NCI-H2196 (cell line): ENCODE data around the gene TMEM44.

Experiments
- DNase-seq: peaks from one replicate; lab custom pipeline; 2025; ENCODE audit not compliant: unreplicated experiment; lab: John Stamatoyannopoulos, UW

Gene TMEM44, protein sequence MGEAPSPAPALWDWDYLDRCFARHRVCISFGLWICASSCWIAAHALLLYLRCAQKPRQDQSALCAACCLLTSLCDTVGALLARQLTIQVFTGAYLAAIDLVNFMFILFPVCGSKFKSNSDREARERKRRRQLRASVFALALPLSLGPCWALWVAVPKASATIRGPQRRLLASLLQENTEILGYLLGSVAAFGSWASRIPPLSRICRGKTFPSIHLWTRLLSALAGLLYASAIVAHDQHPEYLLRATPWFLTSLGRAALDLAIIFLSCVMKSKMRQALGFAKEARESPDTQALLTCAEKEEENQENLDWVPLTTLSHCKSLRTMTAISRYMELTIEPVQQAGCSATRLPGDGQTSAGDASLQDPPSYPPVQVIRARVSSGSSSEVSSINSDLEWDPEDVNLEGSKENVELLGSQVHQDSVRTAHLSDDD

DNA sequence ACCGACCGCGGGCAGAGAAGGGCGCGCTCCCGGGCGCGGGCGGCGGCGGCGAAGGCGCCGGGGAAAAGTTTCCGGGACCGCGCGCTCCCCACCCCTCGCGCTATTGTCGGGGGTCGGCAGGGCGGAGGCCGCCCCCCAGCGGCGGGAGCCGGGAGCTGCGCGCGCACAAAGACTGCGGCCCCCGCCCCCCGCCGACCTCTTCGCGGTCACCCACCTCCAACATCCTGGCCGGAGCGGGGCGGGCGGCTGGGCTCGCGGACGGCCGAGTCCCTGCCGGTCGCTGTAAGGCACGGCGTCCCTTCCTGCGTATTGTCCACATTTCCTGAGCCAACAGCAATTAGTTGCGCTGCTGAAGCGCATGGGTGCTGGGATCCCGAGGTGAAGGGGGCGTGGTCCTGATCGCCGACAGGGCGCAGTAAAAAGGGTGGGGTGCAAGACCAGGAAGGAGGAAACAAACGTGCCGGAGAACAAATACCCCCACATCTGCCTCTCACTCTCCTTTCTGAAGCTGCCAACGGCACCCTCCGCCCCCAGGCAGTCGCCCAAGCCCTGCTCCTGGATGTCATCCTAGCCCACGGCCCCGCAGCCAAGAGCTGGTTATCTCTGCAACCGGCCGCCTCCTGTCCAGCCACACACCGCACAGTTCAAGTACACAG, at the start of gene TMEM44:
Gene TMEM44, minus strand, starts transcription at position 71 of the 656 bp plus-strand sequence. CDS start 204 bp downstream, outside the sequence.
- peak; percentile 96 for DNase-seq

DNA sequence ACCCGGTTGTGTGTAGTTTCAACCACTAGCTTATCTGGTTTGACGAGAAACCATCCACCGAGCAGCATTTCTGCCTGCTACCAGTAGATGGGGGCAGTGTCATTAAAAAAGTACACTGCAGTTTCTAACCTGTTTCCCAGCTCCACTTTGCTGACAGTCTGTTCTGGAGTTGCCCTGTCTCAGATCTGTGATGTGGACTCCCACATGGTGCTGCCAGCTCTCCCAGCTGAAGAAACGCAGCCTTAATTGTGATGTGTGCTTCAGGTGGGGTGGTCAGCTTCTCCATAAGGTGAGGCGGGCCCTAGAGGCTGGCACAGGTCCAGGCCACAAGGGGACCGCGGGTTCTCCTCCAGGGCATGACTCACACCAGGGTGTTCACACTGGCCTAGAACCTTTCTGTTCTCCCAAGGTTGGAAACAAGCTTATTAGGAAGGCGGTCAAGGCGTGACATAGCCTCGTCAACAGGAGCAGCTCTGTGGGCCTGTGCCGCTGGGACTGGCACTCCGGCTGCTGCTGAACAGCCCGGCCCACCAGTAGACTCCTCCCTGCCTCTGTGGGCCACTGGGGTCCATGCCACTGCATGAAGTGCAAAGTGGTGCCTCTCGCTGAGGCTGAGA, 49.6 kb upstream of the TMEM44 start:
- peak; percentile 96 for DNase-seq

DNA sequence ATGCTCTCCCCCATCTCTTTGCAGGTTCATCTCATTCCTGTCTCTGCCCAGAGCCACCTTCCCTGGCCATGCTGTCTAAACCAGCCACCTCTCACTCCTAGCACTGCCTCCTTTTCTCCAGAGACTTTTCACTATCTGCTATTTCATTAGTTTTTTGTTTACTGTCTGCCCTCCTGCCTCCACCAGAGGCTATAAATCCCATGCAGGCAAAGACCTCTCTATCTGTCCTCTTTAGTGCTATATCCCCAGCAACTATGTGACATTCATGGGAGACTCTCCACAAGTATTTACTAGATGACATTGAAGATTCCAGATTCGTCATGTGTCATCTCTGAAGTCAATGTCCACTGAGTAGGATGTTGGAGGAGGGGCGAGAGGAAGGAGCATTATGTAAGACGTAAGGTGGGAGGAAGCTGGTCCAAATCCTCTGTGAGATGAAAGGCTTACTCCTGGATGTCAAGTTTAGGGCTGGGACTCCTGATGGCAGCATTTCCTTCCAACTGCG, 49.0 kb upstream of the TMEM44 start:
- no peak for DNase-seq

DNA sequence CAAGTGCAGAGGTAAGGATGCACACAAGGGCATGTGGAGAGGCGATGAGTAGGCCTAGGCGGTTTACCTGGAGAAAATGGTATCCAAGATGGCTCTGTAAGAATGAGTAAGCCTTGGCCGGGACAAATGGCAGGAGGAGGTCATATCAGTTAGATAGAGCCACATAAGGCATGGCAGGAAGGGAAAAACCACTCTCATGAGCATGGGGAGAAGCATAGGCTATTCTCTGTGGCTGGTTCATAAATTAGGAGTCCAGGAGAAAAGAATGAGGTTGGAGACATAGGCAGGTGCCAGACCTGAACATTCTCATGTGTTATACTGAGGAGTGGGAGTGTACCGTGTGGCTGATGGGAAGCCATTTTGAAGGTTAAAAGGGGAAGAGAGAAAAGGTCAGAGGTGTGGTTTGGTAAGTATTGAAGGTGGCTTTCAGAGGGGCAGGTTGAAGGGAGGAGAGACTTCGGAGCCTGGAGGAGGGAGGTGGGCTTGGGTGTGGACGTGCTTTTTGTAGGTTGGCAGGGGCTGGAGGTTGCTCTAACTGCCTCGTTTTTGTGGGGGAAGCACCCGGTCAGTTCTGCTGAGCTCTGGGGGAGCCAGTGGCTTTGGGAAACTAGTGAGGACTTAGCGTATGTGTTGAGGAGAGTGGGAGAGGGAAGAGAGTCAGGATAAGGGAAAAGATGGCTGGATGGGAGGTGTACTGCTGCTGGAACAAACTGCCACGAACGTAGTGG, 47.8 kb upstream of the TMEM44 start:
- DNase-seq: no peak

DNA sequence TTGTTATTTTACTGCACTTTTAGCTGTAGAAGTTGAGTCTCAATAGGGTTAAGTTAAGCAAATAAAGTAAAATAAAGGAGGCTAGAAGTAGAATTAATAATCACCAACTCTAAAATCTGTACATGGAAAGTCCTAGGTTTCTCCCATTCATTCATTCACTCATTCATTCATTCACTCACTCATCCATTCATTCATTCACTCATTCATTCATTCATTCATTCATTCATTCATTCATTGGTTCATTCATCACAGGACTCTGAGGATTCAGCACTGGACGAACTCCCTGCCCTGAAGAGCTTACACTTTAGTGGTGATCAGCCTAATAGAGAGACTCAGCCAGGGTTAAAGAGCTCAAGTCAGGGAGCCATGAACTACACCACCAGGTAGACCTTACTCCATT, 43.3 kb upstream of the TMEM44 start:
- DNase-seq: no peak

DNA sequence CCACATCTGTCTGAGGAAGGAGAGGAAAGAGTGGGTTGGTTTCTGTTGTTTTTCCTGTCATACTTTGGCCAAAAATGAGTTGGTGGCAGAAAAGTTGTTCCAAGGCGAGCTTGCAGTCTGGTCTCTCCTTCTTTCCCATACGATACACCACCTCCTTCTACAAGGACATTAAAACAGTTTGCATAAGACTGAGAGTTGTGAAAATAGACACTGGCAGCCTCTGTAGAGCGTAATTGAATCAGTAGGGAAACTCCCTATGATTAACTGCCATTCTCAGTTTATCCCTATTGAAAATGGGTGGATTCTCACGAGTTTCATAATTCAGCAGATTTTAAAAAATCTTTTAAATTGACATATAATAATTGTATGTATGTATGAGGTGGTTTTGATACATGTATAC, 42.5 kb upstream of the TMEM44 start:
- no peak for DNase-seq

DNA sequence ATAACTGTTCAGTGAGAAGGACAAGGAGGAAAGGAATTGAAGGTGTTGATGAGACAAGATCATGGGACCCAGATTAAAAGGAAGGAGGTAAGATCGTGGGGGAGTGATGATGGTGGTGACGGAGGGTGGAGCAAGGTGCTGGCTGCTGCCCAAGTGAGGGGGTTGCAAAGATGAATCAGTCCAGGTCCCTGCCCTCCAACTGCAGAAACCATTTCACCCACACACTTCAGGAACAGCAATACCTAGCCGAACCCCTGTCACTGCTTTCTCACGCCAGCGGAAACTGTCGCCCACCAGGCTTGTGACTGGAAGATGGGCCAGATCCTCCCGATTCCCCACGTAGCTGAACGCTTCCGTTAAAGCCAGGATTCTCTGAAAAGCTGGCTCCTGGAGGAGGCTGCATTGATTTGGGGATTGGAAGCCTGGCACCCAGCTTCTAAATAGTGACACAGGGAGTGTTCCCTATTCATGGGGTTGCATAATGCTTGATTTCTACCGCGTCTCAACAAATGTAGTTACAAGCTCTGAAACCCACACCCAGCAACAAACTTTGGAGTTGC, 41.9 kb upstream of the TMEM44 start:
- DNase-seq: no peak

DNA sequence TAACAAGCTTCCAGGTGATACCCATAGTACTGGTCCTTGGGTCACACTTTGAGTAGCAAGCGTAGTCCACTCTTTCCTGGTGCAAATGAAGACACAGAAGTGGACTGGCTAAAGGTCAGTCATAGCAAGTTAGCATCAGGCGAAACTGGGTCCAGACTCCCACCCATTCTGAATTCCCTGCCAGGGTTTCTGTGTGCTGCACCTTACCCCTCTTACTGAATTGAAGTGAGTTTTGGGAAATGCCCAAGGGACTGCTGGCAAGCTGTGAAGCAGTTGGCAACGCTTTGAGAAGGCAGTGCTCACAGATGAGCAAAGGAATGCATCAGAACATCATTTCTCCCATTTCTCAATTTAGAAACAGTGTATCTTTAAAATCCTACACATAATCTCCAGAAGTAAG, 40.5 kb upstream of the TMEM44 start:
- no peak for DNase-seq

DNA sequence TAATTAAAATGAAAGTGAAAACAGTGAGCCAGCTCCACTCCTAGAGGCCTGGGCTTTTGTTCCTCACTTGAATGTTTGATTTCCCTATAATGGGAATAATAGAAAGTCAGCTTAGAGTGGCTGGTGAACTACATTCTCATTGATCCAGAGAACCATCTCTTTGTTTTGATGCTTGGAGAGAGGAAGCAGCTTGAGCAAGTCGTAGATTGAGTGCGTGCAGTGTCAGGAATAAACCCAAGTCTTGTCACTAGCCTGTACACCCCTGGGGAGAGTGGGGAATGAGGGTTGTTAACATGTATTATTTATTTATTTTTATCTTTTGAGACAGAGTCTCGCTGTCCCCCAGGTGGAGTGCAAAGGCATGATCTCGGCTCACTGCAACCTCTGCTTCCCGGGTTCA, 39.7 kb upstream of the TMEM44 start:
- no peak for DNase-seq

DNA sequence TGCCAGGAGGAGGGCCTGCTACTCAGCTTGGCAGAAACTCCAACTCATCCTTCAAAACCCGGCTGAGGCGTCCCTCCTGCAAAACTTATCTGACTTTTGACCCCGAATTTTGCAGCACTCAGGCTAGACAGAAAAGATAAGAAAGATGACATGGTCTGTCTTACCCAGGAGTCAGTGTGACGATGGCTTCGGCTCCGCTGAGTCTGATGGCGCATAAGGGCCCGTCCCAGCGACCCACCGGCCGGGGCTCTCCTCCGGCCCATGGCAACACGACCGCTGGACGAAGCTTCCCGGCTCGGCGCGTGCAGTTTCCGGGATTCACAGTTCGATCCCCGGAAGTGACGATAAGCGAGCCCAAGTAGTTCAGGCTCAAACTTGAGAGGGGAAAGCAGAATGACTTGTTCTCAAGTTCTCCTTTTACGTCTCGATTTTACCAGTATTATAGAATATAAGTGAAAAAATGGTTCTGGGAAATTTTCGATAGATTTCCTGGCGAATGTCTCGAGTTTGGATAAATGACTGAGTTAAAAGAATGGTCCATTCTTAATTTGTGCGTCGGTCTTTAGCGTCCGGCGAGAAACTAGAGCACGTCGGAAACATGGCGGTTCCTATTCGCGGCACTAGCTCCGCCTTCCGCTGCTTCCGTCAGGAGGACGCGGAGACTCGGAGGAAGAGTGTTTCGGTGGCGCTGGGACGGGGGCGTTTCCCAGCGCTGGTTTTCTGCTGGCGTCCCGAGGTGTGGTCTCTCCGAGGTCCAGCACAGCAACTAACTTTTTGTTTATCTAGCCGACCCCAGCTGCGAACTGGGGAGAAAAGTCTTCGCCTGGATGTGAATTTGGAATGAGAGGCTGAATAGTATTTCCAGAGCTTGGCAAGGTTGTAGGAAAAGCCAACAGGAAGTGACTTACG, 38.9 kb upstream of the TMEM44 start, which contains the start of gene LSG1:
Gene LSG1, minus strand, starts transcription at position 292 of the 909 bp plus-strand sequence. Its CDS starts 29 bp downstream, at position 263.
- peak; percentile 100 for DNase-seq

DNA sequence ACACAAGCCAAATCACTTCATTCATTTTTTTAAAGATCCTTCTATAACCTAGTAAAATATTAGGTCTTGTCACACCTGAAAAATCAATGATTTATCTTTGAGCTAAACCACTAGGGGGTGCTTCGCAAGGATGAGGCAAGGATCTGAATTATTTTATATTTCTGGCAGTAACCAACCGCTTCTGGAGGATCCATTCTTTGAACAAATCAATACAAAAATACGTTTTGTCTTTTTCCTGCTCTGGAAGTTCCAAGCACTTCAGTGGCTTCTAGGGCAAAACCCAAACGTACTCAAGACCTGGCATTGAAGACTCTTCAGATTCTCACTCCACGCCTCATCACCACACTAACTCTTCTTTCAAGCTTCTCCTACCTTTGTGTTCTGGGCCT, 38.3 kb upstream of the TMEM44 start:
- peak; percentile 76 for DNase-seq

DNA sequence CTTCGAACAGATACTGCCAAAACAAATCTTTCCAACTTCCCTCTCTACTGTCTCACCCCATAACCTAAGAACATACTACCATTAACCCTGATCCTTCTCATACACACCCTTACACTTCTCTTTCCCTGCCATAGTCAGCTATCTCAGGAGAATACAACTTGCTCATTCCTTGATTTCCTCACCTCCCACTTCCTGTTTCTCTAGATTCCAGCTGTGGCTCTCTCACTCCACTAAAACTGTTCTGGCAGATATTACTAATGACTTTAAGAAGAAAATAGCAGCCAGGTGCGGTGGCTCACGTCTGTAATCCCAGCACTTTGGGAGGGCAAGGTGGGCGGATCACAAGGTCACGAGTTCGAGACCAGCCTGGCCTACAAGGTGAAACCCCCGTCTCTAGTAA, 34.1 kb upstream of the TMEM44 start:
- DNase-seq: no peak

DNA sequence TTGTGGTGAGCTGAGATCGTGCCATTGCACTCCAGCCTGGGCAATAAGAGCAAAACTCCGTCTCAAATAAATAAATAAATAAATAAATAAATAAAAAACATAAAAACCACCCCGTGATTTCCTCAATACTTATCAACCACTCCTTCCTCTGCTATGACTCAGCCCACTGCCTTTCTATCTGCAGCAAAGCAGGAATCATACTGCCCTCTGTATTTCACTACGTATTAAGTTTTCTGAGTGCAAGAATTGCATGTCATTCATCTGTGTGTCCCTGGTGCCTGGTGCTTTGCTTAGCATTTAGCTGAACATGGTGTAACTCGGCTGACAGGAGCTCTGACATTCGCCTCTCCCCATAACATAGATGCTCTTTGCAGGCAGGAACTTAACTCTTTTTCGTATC, 31.6 kb upstream of the TMEM44 start:
- DNase-seq: no peak

DNA sequence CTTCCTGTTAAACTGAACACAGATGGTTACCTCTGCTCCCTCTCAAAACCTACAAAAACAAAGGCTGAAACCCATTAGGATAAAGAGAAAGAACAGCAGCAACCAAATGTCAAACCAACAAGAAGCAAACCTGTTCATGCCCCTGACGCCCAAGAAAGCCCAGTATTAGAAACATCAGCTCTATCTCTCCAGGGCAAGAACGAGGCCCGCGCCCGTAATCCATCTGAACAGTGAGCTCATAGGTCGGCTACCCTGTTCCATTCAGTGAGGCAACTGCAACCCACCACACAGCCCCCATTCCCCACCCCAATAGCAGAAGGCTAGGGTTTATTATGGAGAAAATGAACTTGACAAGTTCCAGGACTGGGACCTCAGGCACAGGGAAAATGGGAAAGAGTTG, 28.7 kb upstream of the TMEM44 start:
- no peak for DNase-seq

DNA sequence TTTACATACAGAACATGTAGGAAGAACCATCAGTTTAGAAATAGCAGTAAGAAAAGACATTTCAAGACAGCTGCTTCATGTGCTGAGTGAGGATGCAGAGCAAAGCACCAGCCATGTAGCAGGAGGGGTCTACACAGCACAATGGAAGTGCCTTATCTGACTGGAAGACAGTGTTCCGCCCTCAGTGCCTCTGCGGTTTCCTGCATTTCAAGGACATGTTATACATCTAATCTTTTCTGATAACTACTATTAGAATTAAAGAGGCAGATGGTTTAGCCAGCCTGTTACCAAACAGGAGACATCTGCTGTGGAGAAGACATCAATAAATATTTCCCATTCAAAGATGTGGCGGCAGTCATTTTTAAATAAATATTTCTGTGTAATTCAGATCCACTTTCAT, 28.2 kb upstream of the TMEM44 start:
- no peak for DNase-seq

DNA sequence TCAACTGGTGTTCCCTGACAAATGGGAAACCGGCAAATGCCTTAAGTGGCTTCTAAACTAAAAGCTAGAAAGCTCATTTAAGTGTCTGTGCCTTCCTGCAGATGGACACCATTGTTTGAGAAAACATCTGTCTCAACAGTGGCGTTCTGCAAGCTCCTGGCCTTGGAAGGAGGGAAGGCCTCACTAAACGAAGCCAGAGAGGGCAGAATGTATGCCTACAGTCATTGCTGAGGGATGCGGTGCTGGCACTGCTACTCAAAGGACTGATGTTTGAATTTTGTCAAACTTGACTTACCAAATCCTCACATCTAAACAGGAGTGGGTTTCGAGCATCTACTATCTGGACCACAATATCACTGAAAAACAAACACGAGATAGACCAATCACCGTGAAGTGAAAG, 26.6 kb upstream of the TMEM44 start:
- DNase-seq: no peak

DNA sequence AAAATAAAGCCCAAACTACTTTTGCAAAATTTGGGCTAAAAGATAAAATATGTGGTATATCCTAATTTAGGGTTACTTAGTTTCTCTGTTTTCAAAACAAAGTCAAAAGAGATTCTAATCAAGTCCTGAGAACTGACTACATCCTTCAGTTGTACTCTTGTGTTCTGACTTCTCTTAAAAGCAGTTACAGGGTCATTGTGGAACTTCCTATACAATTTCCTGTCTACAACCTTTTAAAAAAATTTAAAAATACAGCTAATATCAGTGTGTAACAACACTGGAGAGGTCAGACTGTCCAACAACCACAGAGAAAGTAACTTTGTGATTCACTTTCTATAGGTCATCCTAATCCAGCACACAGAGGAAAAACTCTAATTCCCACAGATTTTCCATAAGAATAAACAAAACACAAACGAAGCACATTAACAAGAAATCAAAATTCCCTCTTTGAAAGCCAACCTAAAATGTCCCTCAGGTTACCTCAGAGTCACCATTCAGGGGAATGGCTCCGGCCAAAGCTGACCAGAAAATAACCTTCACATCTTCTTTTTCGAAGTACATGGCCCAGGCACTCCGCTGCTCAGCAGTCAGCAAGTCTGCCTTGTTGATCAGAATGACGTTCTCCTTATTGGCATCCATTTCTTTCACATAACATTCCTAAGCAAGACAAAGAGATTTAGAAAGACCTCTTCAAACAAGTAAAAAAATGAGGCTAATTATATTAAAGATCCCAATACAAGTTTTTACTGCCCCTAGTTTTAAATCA, 25.4 kb upstream of the TMEM44 start:
- no peak for DNase-seq

DNA sequence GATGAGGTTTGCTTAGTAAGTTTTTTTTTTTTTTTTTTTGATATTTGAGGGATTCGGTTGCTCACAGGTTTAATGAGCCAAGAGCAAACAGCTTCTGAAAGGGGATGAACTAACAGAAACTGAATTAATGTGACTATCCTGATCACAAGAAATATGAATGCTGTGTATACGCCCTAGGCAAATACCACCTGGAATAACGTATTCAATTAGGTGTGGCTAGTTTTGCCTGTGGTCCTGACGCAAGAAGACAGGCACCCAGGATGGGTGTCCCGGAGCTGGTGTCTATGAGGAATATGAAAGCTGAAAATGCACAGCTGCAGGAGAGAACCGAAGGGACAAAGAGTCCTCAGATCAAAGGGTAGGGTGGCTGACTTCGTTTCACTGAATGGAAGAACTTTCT, 24.2 kb upstream of the TMEM44 start:
- no peak for DNase-seq

DNA sequence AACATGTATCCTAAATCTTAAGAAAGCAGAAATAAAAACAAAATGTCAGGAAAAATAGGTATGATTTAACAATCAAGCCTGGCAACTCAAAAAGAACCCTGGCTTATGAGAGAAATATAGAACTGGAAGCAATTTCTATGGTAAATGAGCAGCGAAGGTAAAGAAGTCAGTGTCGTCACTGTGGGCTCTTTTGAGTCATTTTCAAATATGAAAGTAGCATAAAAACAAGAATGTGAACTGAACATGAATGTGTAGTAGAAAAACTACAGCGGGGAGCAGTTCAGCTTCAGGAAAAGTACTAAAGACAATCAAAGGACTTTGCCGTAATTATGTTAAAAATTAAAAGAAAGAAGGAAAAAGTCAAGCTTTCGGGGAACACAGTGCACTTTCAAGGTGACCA, 21.2 kb upstream of the TMEM44 start:
- DNase-seq: no peak
